GM12892 (cell line): ENCODE measurements around the gene SDK1.

Experiments used
- DNase-seq: peaks from one replicate; pipeline ENCODE4 v3.0.0; 2011; ENCODE audit not compliant: insufficient read length
- FAIRE-seq: peaks from 2 replicates; lab custom pipeline; 2011; peaks lifted over from hg19 to GRCh38; lab: Jason Lieb, UNC
- POLR2A ChIP-seq: IDR thresholded peaks from 2 replicates; pipeline ENCODE4 v1.6.1; 2011; ENCODE audit warnings: low read depth, low read length, control low read depth
- POLR2AphosphoS5 ChIP-seq: IDR thresholded peaks from 2 replicates; pipeline ENCODE4 v1.6.1; 2011; ENCODE audit warnings: low read depth, low read length, control low read depth
- TAF1 ChIP-seq: IDR thresholded peaks from 2 replicates; pipeline ENCODE4 v1.6.1; 2011; ENCODE audit warnings: low read depth, mild to moderate bottlenecking, control low read depth, low read length, borderline replicate concordance

The SDK1 gene

DNA sequence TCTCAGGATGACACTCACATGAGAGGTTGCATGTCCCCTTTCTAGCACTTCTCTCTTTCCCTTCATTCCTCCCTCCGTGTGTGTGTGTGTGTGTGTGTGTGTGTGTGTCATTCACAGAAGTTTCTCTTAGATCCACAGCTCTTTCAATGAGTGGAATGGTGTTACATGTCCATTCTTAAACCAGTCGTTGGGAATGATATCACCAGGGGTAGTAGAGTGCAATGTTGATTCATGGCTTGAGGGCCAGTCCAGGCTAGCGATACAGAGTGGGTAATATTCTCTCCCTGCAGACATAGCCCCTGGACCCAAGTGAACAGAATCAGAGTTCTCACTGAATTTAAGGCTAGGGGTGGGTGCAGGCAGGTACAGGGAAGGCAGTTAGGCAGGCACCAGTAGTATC, 187.8 kb downstream of the SDK1 start:
- FAIRE-seq = no peak
- DNase-seq = no peak
- no peak for TF ChIP-seq POLR2A
- TF ChIP-seq TAF1 = no peak
- TF ChIP-seq POLR2AphosphoS5 = no peak

DNA sequence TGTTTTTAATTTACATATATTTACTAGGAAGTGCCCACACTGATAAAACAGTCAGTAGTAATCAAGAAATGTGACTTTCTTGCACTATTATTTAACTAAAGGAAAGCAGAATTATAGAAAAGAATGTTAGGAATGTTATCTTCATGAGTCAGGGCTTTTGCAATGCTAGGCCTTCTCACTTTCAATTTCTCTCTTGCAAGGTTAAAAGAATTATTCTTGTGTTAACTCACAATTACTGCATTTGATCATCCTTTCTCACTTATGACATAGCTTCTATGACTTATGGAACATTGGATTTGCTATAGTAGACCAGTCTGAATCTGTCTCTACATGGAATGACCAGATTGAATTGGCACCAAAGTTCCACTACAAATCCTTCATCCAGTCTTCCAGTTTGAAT, 192.4 kb downstream of the SDK1 start:
- TF ChIP-seq POLR2A = no peak
- TF ChIP-seq TAF1 = no peak
- no peak for TF ChIP-seq POLR2AphosphoS5
- DNase-seq (no peak), FAIRE-seq (no peak)

GRCh38 chr7:3494947-3495346, 193.9 kb downstream of the SDK1 start:
- DNase-seq = no peak
- TF ChIP-seq TAF1 (no peak), POLR2A (no peak), POLR2AphosphoS5 (no peak)
- FAIRE-seq = no peak

DNA sequence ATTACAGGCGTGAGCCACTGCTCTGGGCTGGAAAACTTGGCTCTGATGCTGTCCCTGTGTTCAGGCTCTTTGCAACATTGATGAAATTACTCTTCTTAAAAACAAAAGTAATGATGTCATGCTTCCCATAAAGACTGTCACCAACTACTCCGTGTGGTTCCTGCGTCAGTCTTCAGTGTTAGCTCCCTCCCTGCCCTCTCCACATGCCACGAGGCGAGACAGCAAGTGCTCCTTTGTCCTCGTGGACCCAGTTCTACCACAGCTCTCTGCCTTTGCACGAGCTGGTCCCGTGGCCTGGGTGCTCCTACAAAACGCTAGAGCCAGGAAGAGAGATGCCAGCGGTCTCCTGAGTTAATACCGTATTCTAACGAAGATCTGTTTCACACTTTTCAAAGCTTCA, 194.5 kb downstream of the SDK1 start:
- no peak for TF ChIP-seq POLR2A
- TF ChIP-seq POLR2AphosphoS5 = no peak
- TF ChIP-seq TAF1 = no peak
- FAIRE-seq (no peak), DNase-seq (no peak)

DNA sequence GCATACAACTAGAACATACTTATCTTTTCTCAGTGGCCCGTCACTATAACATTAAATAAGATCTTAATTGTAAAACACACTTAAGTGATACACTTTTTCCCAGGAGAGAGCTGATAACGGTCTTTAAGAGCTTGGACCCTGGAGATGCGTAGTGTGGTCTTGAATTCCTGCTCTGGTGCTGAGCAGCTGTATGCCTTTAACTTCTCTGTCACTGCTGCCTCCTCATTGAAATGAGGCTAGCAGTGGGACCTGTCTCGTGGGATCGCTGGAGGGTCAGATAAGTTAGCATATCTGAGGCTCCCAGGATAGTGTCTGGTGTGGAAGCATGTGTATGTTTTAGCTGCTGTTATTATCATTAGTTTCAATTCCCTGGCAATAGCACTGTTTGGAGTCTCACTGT, 194.9 kb downstream of the SDK1 start:
- no peak for FAIRE-seq
- no peak for DNase-seq
- TF ChIP-seq POLR2A (no peak), POLR2AphosphoS5 (no peak), TAF1 (no peak)

DNA sequence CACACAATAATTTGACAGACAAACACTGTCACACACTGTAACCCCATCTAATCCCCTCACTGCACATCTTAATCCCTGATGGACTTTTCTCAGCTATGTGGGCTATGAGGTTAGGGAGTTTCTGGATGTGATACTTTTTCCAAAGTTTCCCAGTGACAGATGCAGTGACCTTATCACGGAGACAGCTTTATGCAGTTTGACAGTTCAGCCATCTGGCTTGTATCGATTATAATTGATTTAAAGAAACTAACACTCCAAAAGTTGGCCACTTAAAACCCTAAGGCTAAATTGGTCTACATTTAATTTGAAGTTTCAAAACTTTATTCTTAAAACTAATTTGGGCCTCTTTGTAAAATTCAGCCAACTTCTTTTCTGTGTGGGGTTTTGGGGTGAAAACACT, 196.7 kb downstream of the SDK1 start:
- TF ChIP-seq TAF1 (no peak), POLR2A (no peak), POLR2AphosphoS5 (no peak)
- no peak for DNase-seq
- no peak for FAIRE-seq

GRCh38 chr7:3501671-3502070, 200.6 kb downstream of the SDK1 start:
- FAIRE-seq = no peak
- no peak for DNase-seq
- TF ChIP-seq POLR2AphosphoS5 (no peak), TAF1 (no peak), POLR2A (no peak)

DNA sequence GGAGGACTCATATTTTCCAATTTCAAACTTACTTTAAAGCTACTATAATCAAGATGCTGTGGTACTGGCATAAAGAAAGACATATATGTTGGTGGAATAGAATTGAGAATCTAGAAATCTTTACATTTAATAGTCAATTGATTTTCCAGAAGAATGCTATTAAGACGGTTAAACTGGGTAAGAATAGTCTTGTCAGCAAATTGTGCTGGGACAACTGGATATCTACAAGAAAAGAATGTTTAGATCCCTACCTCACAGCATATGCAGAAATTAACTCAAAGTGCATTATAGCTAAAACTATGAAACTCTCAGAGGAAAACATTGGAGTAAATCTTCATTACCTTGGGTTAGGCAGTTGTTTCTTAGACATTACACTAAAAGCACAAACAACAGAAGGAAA, 203.3 kb downstream of the SDK1 start:
- DNase-seq (no peak), FAIRE-seq (no peak)
- TF ChIP-seq POLR2A = no peak
- TF ChIP-seq POLR2AphosphoS5 = no peak
- no peak for TF ChIP-seq TAF1

GRCh38 chr7:3510101-3511020, 209.3 kb downstream of the SDK1 start:
- TF ChIP-seq POLR2AphosphoS5 (no peak), TAF1 (no peak), POLR2A (no peak)
- FAIRE-seq = no peak
- DNase-seq = no peak

- FAIRE-seq (no peak), DNase-seq (no peak)
- no peak for TF ChIP-seq TAF1
- TF ChIP-seq POLR2AphosphoS5 = no peak
- no peak for TF ChIP-seq POLR2A
Measured at GRCh38 chr7:3517344-3517743, 216.3 kb downstream of the SDK1 start.

- no peak for TF ChIP-seq TAF1
- TF ChIP-seq POLR2A = no peak
- TF ChIP-seq POLR2AphosphoS5 = no peak
- DNase-seq = no peak
- FAIRE-seq = no peak
Measured at GRCh38 chr7:3518546-3518945, 217.5 kb downstream of the SDK1 start.

DNA sequence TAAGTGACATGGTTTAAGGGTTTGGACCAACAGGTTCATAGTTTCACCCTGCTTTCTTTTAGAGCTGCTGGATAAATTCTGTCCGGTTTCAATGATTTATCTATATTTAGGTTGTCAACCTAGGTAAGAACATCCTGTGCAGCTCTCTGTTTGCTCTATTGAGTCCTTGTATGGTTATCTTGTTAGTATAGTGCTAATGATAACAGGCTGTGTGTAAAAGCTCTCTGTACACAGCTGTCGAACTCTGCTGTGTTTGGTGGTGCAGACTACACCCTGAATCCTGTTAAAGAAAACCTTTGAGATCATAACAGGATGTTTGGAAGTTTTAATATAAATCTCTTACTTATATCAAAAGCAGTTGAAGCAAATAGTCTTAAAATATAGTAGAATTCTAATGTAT, 219.2 kb downstream of the SDK1 start:
- no peak for DNase-seq
- FAIRE-seq = no peak
- TF ChIP-seq TAF1 (no peak), POLR2A (no peak), POLR2AphosphoS5 (no peak)
